SIG-M5 (cell line): ENCODE measurements around the gene VPS35L.
"Not testable (repeated sequence)": the region's sequence is repeated elsewhere in the genome, so short reads cannot be mapped to it uniquely, and the experiment has no call there.

Experiments used
- DNase-seq: peaks from one replicate; lab custom pipeline; 2025; lab: John Stamatoyannopoulos, UW

Gene VPS35L

DNA sequence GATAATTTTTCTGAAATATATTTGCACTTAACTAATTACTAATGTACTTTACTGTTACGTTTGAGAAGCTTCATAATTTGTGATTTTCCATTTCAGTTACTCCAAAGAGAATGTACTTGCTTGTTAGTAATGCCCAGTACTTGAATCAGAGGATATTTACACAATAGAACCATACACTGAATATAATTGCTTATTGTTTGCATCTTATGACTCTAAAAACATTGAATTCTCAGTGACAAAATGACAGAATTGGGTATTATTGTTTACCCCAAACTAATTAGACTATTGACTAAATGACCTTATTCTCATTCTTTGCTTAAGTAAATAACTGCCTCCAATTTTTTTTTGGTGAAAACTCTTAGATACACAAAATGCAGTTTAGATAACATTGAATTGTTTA is 22.9 kb upstream of the VPS35L start:
- no peak for DNase-seq

DNA sequence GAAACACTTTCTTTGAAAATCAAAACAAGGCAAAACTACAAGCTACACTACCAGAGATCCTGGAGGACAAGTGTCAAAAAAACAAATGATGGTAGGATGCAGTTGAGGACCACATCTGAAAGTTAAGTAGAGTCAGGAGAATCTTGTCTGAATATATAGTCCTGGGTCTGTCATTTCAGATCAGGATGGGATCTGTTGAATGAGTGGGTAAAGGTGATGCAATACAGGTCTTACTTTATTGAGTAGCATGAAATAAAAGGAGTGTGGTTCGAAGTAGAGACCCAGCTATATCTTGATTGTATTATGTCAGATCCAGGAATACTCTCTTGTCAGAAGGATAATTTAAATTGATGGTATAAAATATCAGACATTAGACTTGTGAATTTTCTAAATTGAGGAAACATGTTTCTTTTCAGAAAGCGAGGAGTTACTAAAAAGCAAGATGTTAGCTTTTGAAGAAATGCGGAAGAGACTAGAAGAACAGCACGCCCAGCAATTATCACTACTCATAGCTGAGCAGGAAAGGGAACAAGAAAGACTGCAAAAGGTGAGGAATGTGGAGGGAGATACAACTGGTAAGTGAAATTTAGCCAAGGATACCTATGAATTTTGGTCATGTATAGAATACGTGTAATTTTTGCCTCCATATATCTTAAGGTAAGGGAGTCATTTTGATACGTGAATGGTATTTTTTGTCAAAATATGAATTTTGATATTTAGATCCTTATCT is 15.1 kb upstream of the VPS35L start:
- DNase-seq: no peak

DNA sequence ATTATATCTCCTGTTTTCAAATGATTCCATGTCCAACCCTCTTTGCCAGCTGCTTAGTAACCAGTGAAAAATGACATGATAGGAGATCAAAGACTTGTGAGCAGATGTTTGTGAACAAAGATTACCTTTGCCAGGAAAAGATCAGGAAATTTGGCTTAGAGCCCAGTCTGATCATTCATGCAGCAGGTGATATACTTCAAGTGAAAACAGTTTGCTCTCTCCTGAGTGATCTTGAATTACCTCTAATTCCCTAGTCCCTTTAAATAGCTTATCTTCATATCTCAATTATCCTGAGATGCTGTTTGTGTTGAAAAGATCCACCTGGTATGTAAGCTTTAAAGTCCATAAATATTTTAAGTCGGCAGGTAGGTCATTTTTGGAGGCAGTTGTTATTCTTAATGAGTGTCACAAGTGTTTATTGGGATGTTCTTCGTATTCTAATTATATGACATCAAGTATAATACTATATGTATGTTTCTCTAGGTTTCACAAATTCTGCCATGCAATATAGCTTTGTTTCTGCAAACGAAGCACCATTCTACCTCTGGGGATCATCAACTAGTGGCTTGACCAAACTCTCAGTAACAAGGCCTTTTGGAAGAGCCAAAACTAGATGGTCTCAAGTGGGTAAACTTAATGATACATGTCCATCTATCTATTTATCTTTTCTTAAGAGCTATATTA is 13.2 kb upstream of the VPS35L start:
- no peak for DNase-seq

- DNase-seq: not testable (repeated sequence)
These were observed 12.1 kb upstream of the VPS35L start for GRCh38 chr16:19543278-19543996.

DNA sequence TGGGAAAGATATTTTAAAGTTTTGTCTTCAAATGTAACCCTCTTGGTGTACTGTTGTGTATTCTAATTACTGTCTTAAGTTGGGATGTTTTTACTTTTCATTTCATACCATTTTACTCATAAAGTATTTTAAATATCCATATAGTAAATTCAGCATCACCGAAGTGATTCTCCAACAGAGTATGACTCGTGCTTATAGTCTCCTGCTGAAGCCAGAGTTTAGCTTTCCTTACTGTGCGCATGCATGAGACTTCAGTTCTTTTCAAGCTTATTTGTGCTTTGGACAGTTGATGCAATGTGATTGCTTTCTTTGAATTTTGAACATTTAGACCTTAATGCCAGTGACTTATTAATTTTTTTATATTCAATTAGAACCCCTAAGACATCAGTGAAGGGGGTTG is 7.4 kb upstream of the VPS35L start:
- no peak for DNase-seq

DNA sequence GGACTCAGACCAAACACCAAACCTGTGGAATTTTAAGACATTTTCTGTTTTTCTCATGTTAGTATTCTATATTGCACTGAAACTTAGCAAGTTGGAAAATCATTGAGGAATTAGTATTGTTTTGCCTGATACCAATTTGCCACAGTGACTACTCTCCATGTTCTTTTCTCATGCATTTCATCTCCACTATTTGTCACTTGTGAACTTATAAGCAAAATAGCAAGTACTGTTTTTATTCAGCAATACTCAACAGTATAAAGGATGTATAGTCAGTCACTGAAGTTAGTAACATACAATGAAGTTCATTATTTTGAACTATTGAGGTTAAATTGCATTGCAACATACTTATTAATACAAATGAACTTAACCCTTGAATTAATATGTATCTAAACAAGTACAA is 5.8 kb upstream of the VPS35L start:
- DNase-seq: no peak

- peak; percentile 7 for DNase-seq
These were observed 652 bp downstream of the VPS35L start for GRCh38 chr16:19555938-19556771.

- DNase-seq: no peak
These were observed 3.9 kb downstream of the VPS35L start for GRCh38 chr16:19559242-19559910.

- DNase-seq: no peak
These were observed 4.6 kb downstream of the VPS35L start for GRCh38 chr16:19560078-19560477.

DNA sequence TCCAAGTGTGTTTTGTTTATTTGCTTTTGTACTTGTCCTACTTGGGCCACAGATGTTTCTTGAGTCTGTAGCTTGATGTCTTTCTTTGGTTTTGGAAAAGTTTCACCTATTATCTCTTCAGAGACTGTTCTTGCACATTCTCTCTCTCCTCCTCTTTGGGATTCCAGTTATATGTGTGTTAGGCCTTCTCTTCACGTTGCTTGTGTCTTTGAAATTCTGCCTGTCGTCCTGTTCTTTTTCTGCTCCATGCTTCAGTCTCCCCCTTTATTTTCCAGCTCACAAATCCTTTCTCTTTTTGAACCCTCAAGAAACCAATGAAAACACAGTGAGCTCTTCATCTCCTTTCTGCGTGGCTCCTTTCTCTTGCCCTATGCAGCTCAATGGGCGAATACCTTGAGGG is 7.9 kb downstream of the VPS35L start:
- no peak for DNase-seq

- no peak for DNase-seq
These were observed 10.9 kb downstream of the VPS35L start for GRCh38 chr16:19566362-19566761.

- no peak for DNase-seq
These were observed 12.1 kb downstream of the VPS35L start for GRCh38 chr16:19567560-19567959.

GRCh38 chr16:19573997-19574396 is 18.5 kb downstream of the VPS35L start:
- no peak for DNase-seq

DNA sequence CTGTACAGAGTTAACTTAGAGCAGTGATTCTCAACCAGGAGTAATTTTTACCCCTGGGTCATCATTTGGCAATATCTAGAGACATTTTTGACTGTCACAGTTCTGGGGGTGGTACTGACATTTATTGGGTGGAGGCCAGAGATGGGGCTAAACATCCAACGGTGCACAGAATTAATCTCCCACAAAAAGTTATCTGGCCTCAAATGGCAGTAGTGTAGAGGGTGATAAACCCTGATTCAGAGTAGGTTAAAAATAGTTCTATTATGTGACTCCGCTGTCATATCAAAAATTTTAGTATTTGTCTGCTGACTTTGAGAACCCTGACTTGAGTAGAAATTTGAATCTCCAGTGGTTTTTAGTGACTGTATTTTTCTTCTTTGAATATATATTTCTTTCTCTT is 19.1 kb downstream of the VPS35L start:
- no peak for DNase-seq

- no peak for DNase-seq
These were observed 23.0 kb downstream of the VPS35L start for GRCh38 chr16:19578378-19578971.

DNA sequence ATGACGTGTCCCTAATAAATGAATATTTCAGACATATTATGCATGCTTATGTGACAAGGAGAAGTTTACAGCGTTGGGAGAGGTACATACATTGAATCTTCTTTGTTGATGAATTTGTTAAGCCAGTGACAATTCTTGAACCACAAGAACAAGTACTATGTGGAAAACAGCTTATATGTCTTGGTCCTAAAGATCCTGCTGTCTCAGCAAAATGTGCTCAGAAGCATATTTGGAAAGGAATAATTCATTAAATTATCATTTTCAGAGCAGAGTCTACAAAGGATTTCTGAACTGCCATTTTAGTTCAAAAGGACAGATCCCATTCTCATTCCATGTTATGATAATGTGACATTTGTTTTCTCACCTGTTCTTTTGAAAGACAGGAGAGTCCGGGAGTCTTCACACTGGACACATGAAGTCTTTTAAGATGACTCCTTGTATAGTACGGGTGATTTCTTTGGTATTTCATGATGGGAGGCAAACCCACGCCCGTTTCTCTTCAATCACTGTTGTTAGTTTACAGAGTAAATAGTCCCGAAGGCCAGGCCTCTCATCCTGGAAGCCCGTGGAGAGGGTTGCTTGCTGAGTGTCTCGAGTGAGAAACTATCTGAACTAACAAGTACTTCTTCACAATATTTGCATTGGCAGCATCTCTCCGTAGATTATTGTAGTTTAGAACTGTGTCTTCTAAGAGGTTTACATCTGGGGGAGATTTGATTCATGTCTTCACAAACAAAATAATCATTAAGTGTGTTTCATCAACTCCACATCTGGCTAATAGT is 26.7 kb downstream of the VPS35L start:
- no peak for DNase-seq

GRCh38 chr16:19583665-19584300 is 28.3 kb downstream of the VPS35L start:
- DNase-seq: no peak

GRCh38 chr16:19588661-19589060 is 33.2 kb downstream of the VPS35L start:
- DNase-seq: no peak

DNA sequence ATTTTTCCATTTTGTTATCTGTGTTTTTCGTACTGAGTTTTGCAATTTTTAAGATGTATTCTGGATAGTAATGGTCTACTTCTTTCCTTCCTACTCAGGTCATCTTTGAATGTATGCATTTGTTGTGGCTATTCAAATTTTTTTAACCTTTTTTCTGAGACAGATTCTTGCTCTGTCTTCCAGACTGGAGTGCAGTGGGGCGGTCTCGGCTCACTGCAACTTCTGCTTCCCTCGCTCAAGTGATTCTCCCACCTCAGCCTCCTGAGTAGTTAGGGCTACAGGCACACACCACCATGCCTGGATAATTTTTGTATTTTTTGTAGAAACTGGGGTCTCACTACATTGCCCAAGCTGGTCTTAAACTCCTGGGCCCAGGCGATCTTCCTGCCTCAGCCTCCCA is 33.6 kb downstream of the VPS35L start:
- DNase-seq: no peak

GRCh38 chr16:19589771-19590302 is 34.3 kb downstream of the VPS35L start:
- DNase-seq: no peak
